Measurements from ENCODE around the gene SPIN1. TPM values are rescaled to one million over a fixed set of nuclear protein-coding genes. Genes with fewer than 3 reads are reported as not detected.

Gene SPIN1
- total RNA-seq, 2 experiments from 2014 or later: 20.0 to 39.0 TPM

GRCh38 chr9:88406051-88406450 lies 17.8 kb downstream of the SPIN1 start:
- CTCF ChIA-PET (ENCODE audit: unreplicated experiment): no interaction called here
- no peaks in the 10 kb centered on the region for H3K79me2 ChIP-seq (ENCODE audit: insufficient read depth, low read depth, low read length)
- H4K20me1 ChIP-seq (ENCODE audit: insufficient read depth, low read length): no peaks in the 10 kb centered on the region
- no peak for DNase-seq (ENCODE audit: low spot score)
- no peak overlapping the region for H2AFZ ChIP-seq (ENCODE audit: low read length)
- H3K4me1 ChIP-seq (ENCODE audit: insufficient read depth, low read length, poor library complexity, severe bottlenecking): no peaks in the 10 kb centered on the region
- no peaks in the 10 kb centered on the region for H3K36me3 ChIP-seq (ENCODE audit: insufficient read depth, low read length)
- no peaks in the 10 kb centered on the region for H3K9me3 ChIP-seq (ENCODE audit: low read length)
- TF ChIP-seq EZH2phosphoT487 (IDR thresholded peaks at IDR 0.05; ENCODE audit: borderline replicate concordance, low read depth, low read length): no peak
- TF ChIP-seq CTCF (conservative IDR thresholded peaks at IDR 0.05; ENCODE audit: low read length): no peak
- no peak overlapping the region for H3K4me2 ChIP-seq (ENCODE audit: low read length)
- BruUV-seq (replicated peaks): no TSS peak
- POLR2A ChIA-PET: no interaction called here
- no peaks in the 10 kb centered on the region for H3K9me2 ChIP-seq (ENCODE audit: insufficient read depth, low read length)
- intact Hi-C loops (cut with micrococcal nuclease; ENCODE audit: unreplicated experiment): no loop called here
- H3K4me3 ChIP-seq (ENCODE audit: low read depth, low read length, poor library complexity, severe bottlenecking): no peak overlapping the region
- no peak overlapping the region for H3K27ac ChIP-seq (ENCODE audit: low read depth, low read length, poor library complexity, severe bottlenecking)

DNA sequence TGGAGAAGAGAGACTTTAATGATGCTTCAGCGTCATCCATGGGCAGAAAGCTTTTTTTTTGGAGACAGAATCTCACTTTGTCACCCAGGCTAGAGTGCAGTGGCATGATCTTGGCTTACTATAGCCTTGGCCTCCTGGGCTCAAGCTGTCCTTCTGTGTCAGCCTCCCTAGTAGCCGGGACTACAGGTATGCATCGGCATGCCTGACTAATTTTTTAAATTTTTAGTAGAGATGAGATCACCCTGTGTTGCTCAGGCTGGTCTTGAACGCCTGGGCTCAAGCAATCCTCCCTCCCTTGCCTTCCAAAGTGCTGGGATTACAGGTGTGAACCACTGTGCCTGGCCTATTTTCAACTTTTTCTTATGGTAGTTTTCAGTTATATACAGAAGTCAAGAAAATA lies 23.2 kb downstream of the SPIN1 start:
- no peak for DNase-seq (ENCODE audit: low spot score)
- BruUV-seq (replicated peaks): no TSS peak
- ChIA-PET POLR2A (interaction anchor here (0.6 kb wide), 1 partner anchor 376 kb away, joined by 3 read pairs; no protein-coding TSS in a partner anchor), CTCF (ENCODE audit: unreplicated experiment) (no interaction called here)
- H3K27ac ChIP-seq (ENCODE audit: low read depth, low read length, poor library complexity, severe bottlenecking): no peak overlapping the region
- no peaks in the 10 kb centered on the region for H3K4me1 ChIP-seq (ENCODE audit: insufficient read depth, low read length, poor library complexity, severe bottlenecking)
- H2AFZ ChIP-seq (ENCODE audit: low read length): no peak overlapping the region
- no peak for TF ChIP-seq CTCF (conservative IDR thresholded peaks at IDR 0.05; ENCODE audit: low read length)
- TF ChIP-seq EZH2phosphoT487 (IDR thresholded peaks at IDR 0.05; ENCODE audit: borderline replicate concordance, low read depth, low read length): no peak
- H3K9me2 ChIP-seq (ENCODE audit: insufficient read depth, low read length): no peaks in the 10 kb centered on the region
- intact Hi-C loops (cut with micrococcal nuclease; ENCODE audit: unreplicated experiment): no loop called here
- H3K4me2 ChIP-seq (ENCODE audit: low read length): no peak overlapping the region
- H4K20me1 ChIP-seq (ENCODE audit: insufficient read depth, low read length): no peaks in the 10 kb centered on the region
- no peak overlapping the region for H3K4me3 ChIP-seq (ENCODE audit: low read depth, low read length, poor library complexity, severe bottlenecking)
- no peaks in the 10 kb centered on the region for H3K79me2 ChIP-seq (ENCODE audit: insufficient read depth, low read depth, low read length)
- H3K36me3 ChIP-seq (ENCODE audit: insufficient read depth, low read length): no peaks in the 10 kb centered on the region
- peaks cover 17% of the 10 kb centered on the region; the same call in 1 of the 2 replicates for H3K9me3 ChIP-seq (ENCODE audit: low read length)

DNA sequence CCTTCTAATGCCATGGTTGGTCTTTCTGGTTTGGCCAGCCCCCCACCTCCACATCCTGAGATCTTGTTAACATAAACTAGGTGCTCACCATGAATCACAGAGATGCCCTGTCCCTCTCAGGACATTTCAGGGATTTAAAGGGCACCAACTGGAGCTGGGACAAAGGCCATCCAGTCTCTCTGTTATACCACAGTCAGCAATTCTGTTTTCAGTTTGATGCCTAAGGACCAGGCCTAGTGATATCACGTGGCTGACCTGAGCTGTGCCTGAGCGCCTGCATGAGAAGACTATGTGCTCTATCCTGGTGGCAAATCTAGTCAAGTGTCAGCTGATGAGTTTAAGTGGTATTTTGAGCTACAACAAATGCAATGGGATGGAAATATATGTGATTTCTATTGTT lies 26.1 kb downstream of the SPIN1 start:
- H3K27ac ChIP-seq (ENCODE audit: low read depth, low read length, poor library complexity, severe bottlenecking): no peak overlapping the region
- H3K4me1 ChIP-seq (ENCODE audit: insufficient read depth, low read length, poor library complexity, severe bottlenecking): no peaks in the 10 kb centered on the region
- no peak overlapping the region for H2AFZ ChIP-seq (ENCODE audit: low read length)
- POLR2A ChIA-PET: no interaction called here
- H3K9me2 ChIP-seq (ENCODE audit: insufficient read depth, low read length): no peaks in the 10 kb centered on the region
- no peak for TF ChIP-seq CTCF (conservative IDR thresholded peaks at IDR 0.05; ENCODE audit: low read length)
- no peak for TF ChIP-seq EZH2phosphoT487 (IDR thresholded peaks at IDR 0.05; ENCODE audit: borderline replicate concordance, low read depth, low read length)
- peaks cover 30% of the 10 kb centered on the region; the same call in 1 of the 2 replicates for H3K9me3 ChIP-seq (ENCODE audit: low read length)
- no peak for DNase-seq (ENCODE audit: low spot score)
- no TSS peak for BruUV-seq (replicated peaks)
- intact Hi-C loops (cut with micrococcal nuclease; ENCODE audit: unreplicated experiment): no loop called here
- no peak overlapping the region for H3K4me2 ChIP-seq (ENCODE audit: low read length)
- no peak overlapping the region for H3K4me3 ChIP-seq (ENCODE audit: low read depth, low read length, poor library complexity, severe bottlenecking)
- no peaks in the 10 kb centered on the region for H4K20me1 ChIP-seq (ENCODE audit: insufficient read depth, low read length)
- H3K79me2 ChIP-seq (ENCODE audit: insufficient read depth, low read depth, low read length): no peaks in the 10 kb centered on the region
- CTCF ChIA-PET (ENCODE audit: unreplicated experiment): no interaction called here
- H3K36me3 ChIP-seq (ENCODE audit: insufficient read depth, low read length): peaks cover 26% of the 10 kb centered on the region
